Activated T-cell treated with anti-CD3 and anti-CD28 coated beads, Interleukin-2, amount 50 U/mL, for 24 hours (primary cell): ENCODE results near the gene TMBIM1.

Source experiments
- DNase-seq: peaks from one replicate; pipeline ENCODE4 v3.0.0-alpha.2; 2020
- H3K27ac Mint-ChIP-seq: 2 replicates; pipeline ENCODE4 v1.8.0; 2020; ENCODE audit warnings: mild to moderate bottlenecking, mixed read lengths
- H3K27me3 Mint-ChIP-seq: 2 replicates; pipeline ENCODE4 v1.8.0; 2020; ENCODE audit warnings: mixed read lengths
- H3K36me3 Mint-ChIP-seq: 2 replicates; pipeline ENCODE4 v1.8.0; 2020; ENCODE audit warnings: low read depth, mixed read lengths
- H3K4me1 Mint-ChIP-seq: 2 replicates; pipeline ENCODE4 v1.8.0; 2020; ENCODE audit warnings: low read depth, mixed read lengths
- H3K4me3 Mint-ChIP-seq: 2 replicates; pipeline ENCODE4 v1.8.0; 2020; ENCODE audit warnings: mild to moderate bottlenecking, moderate library complexity, mixed read lengths
- H3K9me3 Mint-ChIP-seq: 2 replicates; pipeline ENCODE4 v1.8.0; 2020; ENCODE audit warnings: mixed read lengths

The TMBIM1 gene

DNA sequence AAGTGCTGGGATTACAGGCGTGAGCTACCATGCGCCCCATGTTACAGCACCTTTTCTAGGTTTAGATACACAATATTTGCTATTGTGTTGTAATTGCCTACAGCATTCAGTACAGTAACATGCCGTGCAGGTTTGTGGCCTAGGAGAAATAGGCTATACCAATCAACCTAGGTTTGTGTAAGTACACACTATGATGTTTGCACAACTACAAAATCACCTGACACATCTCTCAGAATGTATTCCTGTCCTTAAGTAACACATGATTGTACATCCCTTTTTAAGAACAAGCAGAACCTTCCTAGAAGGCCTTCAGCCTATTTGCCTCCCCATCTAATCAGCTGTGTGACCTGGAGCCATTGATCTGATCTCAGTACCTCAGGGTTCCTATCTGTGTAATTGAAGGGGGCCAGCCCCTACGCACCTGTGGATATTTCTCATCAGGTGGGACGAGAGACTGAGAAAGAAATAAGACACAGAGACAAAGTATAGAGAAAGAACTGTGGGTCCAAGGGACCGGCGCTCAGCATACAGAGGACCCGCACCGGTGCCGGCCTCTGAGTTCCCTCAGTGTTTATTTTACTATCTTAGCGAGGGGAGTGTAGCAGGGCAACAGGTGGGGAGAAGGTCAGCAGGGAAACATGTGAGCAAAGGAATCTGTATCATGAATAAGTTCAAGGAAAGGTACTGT, 18.7 kb upstream of the TMBIM1 start:
- H3K27me3 Mint-ChIP-seq: no peaks in the 10 kb centered on the region
- H3K36me3 Mint-ChIP-seq: no peaks in the 10 kb centered on the region
- H3K4me1 Mint-ChIP-seq: peaks cover 10% of the 10 kb centered on the region
- H3K27ac Mint-ChIP-seq: no peak overlapping the region
- no peak overlapping the region for H3K4me3 Mint-ChIP-seq
- H3K9me3 Mint-ChIP-seq: no peaks in the 10 kb centered on the region
- DNase-seq: no peak

- H3K4me3 Mint-ChIP-seq: no peak overlapping the region
- peaks cover 4% of the 10 kb centered on the region for H3K4me1 Mint-ChIP-seq
- H3K27ac Mint-ChIP-seq: no peak overlapping the region
These were observed 15.2 kb upstream of the TMBIM1 start for GRCh38 chr2:218307415-218308090.

DNA sequence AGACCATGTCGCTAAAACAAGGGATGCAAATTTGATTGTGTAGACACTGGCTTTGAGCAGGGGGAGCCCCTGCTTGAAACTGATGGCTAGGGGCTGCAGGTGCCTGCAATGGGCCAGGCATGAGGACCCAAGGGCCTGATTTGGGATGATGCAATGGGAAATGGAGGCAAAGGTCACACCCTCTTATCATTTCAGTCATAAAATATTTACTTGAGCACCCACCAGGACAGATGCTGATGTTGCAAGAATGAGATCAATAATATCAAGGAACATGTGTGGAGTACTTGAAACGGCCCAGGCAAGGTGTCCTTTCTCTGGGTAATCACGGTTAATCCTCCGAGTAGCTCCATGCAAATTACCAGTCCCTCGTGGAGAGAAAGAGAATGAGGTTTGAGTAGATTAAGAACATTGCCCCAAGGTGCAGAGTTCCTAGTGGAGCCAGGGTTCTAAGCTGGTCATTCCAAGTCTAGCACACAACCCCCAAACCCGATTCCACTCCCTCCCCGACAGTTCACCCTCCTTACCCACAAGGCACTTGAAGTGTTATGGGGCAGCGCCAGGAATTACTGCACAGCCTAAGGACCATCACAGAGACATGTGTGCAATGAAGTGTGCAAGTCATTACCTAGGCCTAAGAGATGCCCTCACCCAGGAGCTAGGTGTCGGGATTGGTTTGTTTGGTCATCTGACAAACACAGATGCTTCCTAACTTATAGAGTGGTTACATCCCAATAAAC, 14.0 kb upstream of the TMBIM1 start:
- Mint-ChIP-seq H3K4me1 (peaks cover 5% of the 10 kb centered on the region), H3K27me3 (no peaks in the 10 kb centered on the region), H3K4me3 (no peak overlapping the region), H3K36me3 (no peaks in the 10 kb centered on the region), H3K27ac (no peak overlapping the region), H3K9me3 (no peaks in the 10 kb centered on the region)
- no peak for DNase-seq

More at GRCh38 chr2:218307415-218308090, 15.2 kb upstream of the TMBIM1 start:
- Mint-ChIP-seq H3K9me3 (no peaks in the 10 kb centered on the region), H3K27me3 (no peaks in the 10 kb centered on the region), H3K36me3 (no peaks in the 10 kb centered on the region)
- no peak for DNase-seq

GRCh38 chr2:218305383-218305782, 13.1 kb upstream of the TMBIM1 start:
- Mint-ChIP-seq H3K36me3 (no peaks in the 10 kb centered on the region), H3K4me3 (no peak overlapping the region), H3K9me3 (no peaks in the 10 kb centered on the region), H3K4me1 (peaks cover 8% of the 10 kb centered on the region), H3K27me3 (no peaks in the 10 kb centered on the region), H3K27ac (no peak overlapping the region)
- no peak for DNase-seq

DNA sequence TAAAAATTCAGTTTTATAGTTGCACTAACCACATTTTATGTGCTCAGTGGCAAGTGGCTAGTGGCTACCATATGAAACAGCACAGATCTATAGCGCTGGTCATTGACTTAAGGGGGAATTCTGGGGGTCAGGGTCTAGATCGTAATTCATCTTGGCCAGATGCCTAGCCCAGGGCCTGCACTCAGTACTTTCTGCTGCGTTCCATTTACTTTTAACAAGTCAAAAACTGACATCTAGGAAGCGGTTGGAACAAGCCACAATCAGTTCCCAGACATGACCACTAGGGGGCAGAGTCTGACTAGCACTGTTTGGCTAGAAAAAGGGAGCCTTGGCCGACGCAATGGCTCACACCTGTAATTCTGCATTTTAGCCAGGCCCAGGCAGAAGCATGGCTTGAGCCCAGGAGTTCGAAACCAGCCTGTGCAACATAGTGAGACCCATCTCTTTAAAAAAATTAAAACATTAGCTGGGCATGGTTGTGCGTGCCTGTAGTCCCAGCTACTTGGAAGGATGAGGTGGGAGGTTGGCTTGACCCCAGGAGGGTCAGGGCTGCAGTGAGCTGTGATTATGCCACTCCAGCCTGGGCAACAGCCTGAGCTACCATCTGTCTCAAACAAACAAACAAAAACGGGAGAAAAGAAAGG, 9.0 kb upstream of the TMBIM1 start:
- no peaks in the 10 kb centered on the region for H3K36me3 Mint-ChIP-seq
- H3K4me1 Mint-ChIP-seq: peaks cover 4% of the 10 kb centered on the region
- H3K27ac Mint-ChIP-seq: peak overlapping the region; percentile 44
- H3K27me3 Mint-ChIP-seq: no peaks in the 10 kb centered on the region
- no peak overlapping the region for H3K4me3 Mint-ChIP-seq
- no peaks in the 10 kb centered on the region for H3K9me3 Mint-ChIP-seq
- DNase-seq: peak; percentile 86

DNA sequence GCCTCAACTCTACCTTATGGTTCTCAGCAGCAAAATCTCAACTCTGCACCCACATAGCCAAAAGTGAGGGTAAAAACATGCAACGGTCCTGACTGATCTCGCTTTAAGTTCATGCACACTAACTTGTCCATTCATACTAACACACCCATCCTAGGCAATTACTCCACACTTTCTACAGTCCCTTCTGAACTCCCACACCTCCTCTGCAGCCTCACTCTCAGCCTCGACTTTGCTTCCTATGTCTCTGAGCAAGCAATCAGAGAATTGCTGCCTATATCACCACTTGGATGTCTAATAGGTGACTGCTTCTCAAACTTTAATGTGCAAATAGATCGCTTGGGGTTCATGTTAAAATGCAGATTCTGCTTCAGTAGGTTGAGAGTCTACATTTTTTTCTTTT, 7.8 kb upstream of the TMBIM1 start:
- Mint-ChIP-seq H3K27ac (no peak overlapping the region), H3K9me3 (no peaks in the 10 kb centered on the region), H3K27me3 (no peaks in the 10 kb centered on the region), H3K4me1 (peaks cover 6% of the 10 kb centered on the region), H3K36me3 (no peaks in the 10 kb centered on the region), H3K4me3 (no peak overlapping the region)
- no peak for DNase-seq

DNA sequence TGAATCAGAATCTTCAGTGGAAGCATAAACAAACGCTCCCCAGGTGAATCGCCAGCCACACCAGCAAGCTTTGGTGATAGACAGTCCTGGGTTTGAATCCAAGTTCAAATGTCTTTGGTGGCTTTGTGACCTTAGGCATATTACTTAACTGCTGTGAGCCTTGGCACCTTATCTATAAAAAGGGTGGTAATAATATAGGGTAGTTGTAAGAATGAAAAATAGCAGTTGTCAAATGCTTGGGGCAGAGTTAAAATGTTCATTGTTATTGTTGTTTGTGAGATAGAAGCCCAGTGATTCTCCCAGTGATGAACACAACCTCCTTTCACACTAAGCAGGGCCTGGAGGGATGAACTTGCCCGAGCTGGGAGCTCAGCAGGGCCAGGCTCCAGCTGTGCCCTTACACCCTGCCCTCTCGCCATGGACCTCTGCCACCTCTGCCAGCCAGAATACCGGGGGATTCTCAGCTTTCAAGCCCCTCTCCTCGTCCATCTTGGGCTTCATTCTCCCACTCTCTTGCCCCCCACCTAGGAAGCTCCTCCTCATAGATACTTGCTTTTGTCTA, 6.1 kb upstream of the TMBIM1 start:
- Mint-ChIP-seq H3K27ac (no peak overlapping the region), H3K9me3 (no peaks in the 10 kb centered on the region), H3K4me3 (no peak overlapping the region), H3K36me3 (no peaks in the 10 kb centered on the region), H3K4me1 (peaks cover 12% of the 10 kb centered on the region), H3K27me3 (no peaks in the 10 kb centered on the region)
- DNase-seq: no peak

- H3K27me3 Mint-ChIP-seq: no peaks in the 10 kb centered on the region
- no peak for DNase-seq
- H3K36me3 Mint-ChIP-seq: peaks cover 2% of the 10 kb centered on the region
- no peak overlapping the region for H3K27ac Mint-ChIP-seq
- no peaks in the 10 kb centered on the region for H3K9me3 Mint-ChIP-seq
- H3K4me1 Mint-ChIP-seq: peaks cover 21% of the 10 kb centered on the region
- H3K4me3 Mint-ChIP-seq: no peak overlapping the region
These were observed 4.5 kb upstream of the TMBIM1 start for GRCh38 chr2:218296847-218297246.

DNA sequence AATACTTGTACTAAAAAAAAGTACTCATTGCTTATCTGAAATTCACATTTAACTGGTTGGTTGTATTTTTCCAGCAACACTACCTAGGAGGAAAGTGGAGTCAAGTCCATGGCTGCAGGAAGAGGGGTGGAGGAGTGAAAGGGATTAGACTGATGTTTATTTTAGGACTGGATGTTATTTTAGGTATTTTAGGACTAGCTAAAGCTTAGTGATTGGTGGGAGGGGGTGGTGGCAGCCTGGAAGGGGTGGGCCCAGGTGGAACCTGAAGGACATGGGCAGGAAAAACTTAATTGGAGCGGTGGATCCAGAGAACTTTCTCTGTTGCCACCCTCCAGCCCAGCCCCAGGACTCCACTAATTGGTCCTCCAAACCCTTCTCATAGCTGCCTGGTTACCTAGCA, 3.9 kb upstream of the TMBIM1 start:
- Mint-ChIP-seq H3K27ac (no peak overlapping the region), H3K36me3 (peaks cover 7% of the 10 kb centered on the region), H3K27me3 (no peaks in the 10 kb centered on the region), H3K4me3 (no peak overlapping the region), H3K9me3 (no peaks in the 10 kb centered on the region), H3K4me1 (peaks cover 23% of the 10 kb centered on the region)
- DNase-seq: no peak

DNA sequence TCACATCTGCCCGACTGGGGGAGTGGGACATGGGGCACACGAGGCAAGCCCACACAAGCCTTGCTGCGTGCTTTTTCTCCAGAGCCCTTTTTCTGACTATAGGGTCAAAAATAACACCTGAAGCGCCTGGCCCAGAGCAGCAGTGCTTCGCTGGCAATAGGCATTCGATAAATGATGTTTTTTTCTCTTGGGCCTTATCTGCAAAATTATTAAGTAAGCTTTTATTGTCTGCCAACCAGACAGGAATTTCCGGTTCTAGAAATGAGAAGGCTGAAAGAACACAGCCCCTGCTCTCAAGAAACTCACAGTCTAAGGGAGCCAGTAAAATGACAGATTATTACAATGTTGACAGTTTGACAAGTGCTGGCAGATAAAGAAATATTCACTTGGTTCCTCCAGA, 2.7 kb upstream of the TMBIM1 start:
- Mint-ChIP-seq H3K27ac (peak overlapping the region; percentile 26), H3K27me3 (no peaks in the 10 kb centered on the region), H3K36me3 (peaks cover 11% of the 10 kb centered on the region), H3K4me3 (no peak overlapping the region), H3K4me1 (peaks cover 33% of the 10 kb centered on the region), H3K9me3 (no peaks in the 10 kb centered on the region)
- DNase-seq: no peak

DNA sequence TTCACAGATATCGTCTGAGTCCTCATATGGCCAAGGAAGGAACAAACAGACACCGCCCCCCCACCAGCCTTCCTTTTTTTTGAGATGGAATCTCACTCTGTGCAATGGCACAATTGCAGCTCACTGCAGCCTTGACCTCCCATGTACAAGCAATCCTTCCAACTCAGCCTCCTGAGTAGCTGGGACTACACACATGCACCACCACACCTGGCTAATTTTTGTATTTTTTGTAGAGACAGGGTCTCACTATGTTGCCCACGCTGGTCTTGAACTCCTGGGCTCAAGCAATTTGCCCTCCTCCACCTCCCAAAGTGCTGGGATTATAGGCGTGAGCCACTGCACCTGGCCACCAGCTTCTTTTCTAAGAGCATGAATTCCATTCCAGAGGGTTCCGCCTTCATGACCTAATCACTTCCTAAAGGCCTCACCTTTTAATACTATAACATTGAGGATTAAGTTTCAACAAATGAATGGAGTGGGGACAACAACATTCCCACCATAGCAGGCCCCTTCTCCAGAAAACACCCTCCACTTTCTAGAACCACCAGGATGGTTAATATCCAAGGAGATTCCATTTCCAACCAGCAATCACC, 2.2 kb upstream of the TMBIM1 start:
- no peak for DNase-seq
- Mint-ChIP-seq H3K4me3 (no peak overlapping the region), H3K36me3 (peaks cover 15% of the 10 kb centered on the region), H3K9me3 (no peaks in the 10 kb centered on the region), H3K4me1 (peaks cover 38% of the 10 kb centered on the region), H3K27me3 (no peaks in the 10 kb centered on the region), H3K27ac (peak overlapping the region; percentile 26)

- H3K4me3 Mint-ChIP-seq: no peak overlapping the region
- no peaks in the 10 kb centered on the region for H3K9me3 Mint-ChIP-seq
- DNase-seq: no peak
- peaks cover 43% of the 10 kb centered on the region for H3K4me1 Mint-ChIP-seq
- H3K27me3 Mint-ChIP-seq: no peaks in the 10 kb centered on the region
- H3K36me3 Mint-ChIP-seq: peaks cover 18% of the 10 kb centered on the region
- H3K27ac Mint-ChIP-seq: peak overlapping the region; percentile 37
These were observed 1.6 kb upstream of the TMBIM1 start for GRCh38 chr2:218293715-218294429.

- H3K4me3 Mint-ChIP-seq: peak overlapping the region; percentile 83
- DNase-seq: no peak
- no peaks in the 10 kb centered on the region for H3K9me3 Mint-ChIP-seq
- H3K27ac Mint-ChIP-seq: peak overlapping the region; percentile 92
- H3K36me3 Mint-ChIP-seq: peaks cover 23% of the 10 kb centered on the region
- H3K4me1 Mint-ChIP-seq: peaks cover 64% of the 10 kb centered on the region
- H3K27me3 Mint-ChIP-seq: no peaks in the 10 kb centered on the region
These were observed 820 bp downstream of the TMBIM1 start for GRCh38 chr2:218291318-218292047.
